Endothelial cell of umbilical vein (primary cell): ENCODE measurements around the gene SULF2. TPM values are rescaled to one million over a fixed set of nuclear protein-coding genes. Genes with fewer than 3 reads are reported as not detected.

Experiments used
- BruUV-seq: library from RNA; stranded (reverse); fragments of 400-500 nt; replicated peaks from 2 replicates; lab custom pipeline; 2021; lab: Mats Ljungman, UMichigan
- CTCF ChIA-PET: fragments of 300-600, 350-600 bp; sonication (Branson Sonifier 250); formaldehyde crosslinking; loops from one replicate; lab custom pipeline; 2021; ENCODE audit warnings: antibody characterized with exemption, inconsistent platforms; lab: Charles Lee
- POLR2A ChIA-PET: fragments of 300-600, 350-600 bp; sonication (Branson Sonifier 250); formaldehyde crosslinking; loops from one replicate; lab custom pipeline; 2021; ENCODE audit warnings: antibody characterized with exemption, inconsistent platforms; lab: Charles Lee
- DNase-seq: peaks from one replicate; pipeline ENCODE4 v3.0.0-alpha.2; 2011; ENCODE audit warnings: low read depth, low spot score
- FAIRE-seq: peaks from 2 replicates; lab custom pipeline; 2011; peaks lifted over from hg19 to GRCh38; lab: Jason Lieb, UNC
- H2AFZ ChIP-seq: 2 replicates; pipeline ENCODE4 v1.6.0; 2012; ENCODE audit warnings: low read depth, low read length, control low read depth, inconsistent platforms
- H3K27ac ChIP-seq: 2 replicates; pipeline ENCODE4 v1.5.1; 2011; ENCODE audit warnings: low read depth, mild to moderate bottlenecking, control low read depth, low read length, moderate library complexity; ENCODE audit not compliant: insufficient read depth
- H3K27me3 ChIP-seq, 2 experiments: 2 replicates each; pipeline versions ENCODE4 v1.6.0 to v1.6.1; 2011; ENCODE audit warnings: low read length in 2 of 2, mixed read lengths in 1 of 2; ENCODE audit not compliant: control insufficient read depth in 2 of 2, insufficient read depth in 2 of 2
- H3K36me3 ChIP-seq, 2 experiments: 2 replicates in 1 of 2; 3 replicates in 1 of 2; pipeline ENCODE4 v1.5.1; 2011; ENCODE audit warnings: low read length in 2 of 2, mild to moderate bottlenecking in 1 of 2, moderate library complexity in 1 of 2; ENCODE audit not compliant: control insufficient read depth in 2 of 2, insufficient read depth in 2 of 2; ENCODE audit errors: extremely low read depth in 1 of 2
- H3K4me1 ChIP-seq: 3 replicates; pipeline ENCODE4 v1.5.1; 2011; ENCODE audit warnings: mild to moderate bottlenecking, low read length; ENCODE audit not compliant: control insufficient read depth, insufficient read depth; ENCODE audit errors: extremely low read depth
- H3K4me2 ChIP-seq: 2 replicates; pipeline ENCODE4 v1.6.1; 2011; ENCODE audit warnings: low read length, control low read depth, mixed read lengths; ENCODE audit not compliant: insufficient read depth
- H3K4me3 ChIP-seq, 3 experiments: fragments of 200-600 bp in 1 of 3; sonication (generic), shearing (Covaris generic) in 1 of 3; replicated peaks in 1 of 3; 2 replicates each; pipeline ENCODE4 v1.5.1; 2011 to 2016; ENCODE audit warnings: control low read depth in 3 of 3, low read length in 3 of 3, mild to moderate bottlenecking in 2 of 3, inconsistent platforms in 1 of 3, low read depth in 1 of 3, moderate library complexity in 1 of 3; ENCODE audit not compliant: insufficient read depth in 1 of 3
- H3K79me2 ChIP-seq: 2 replicates; pipeline ENCODE4 v1.6.0; 2012; ENCODE audit warnings: low read length, inconsistent platforms; ENCODE audit not compliant: control insufficient read depth, insufficient read depth
- H3K9ac ChIP-seq: replicated peaks from 2 replicates; pipeline ENCODE3; 2011; ENCODE audit warnings: low read length, control low read depth; ENCODE audit not compliant: insufficient read depth; ENCODE audit errors: extremely low read depth
- H3K9me1 ChIP-seq: replicated peaks from 3 replicates; pipeline ENCODE4 v1.6.0; 2011; ENCODE audit warnings: mild to moderate bottlenecking, low read length; ENCODE audit not compliant: control insufficient read depth, insufficient read depth; ENCODE audit errors: extremely low read depth
- H3K9me3 ChIP-seq: replicated peaks from 2 replicates; pipeline ENCODE4 v1.5.1; 2012; ENCODE audit warnings: low read length, inconsistent platforms; ENCODE audit not compliant: control insufficient read depth, insufficient read depth
- H4K20me1 ChIP-seq: replicated peaks from 2 replicates; pipeline ENCODE3; 2011; ENCODE audit warnings: mild to moderate bottlenecking, low read length; ENCODE audit not compliant: control insufficient read depth, insufficient read depth; ENCODE audit errors: extremely low read depth
- EZH2 ChIP-seq: IDR thresholded peaks from 2 replicates; pipeline ENCODE4 v1.6.1; 2012; ENCODE audit warnings: borderline replicate concordance, low read depth, mild to moderate bottlenecking, moderate library complexity, low read length, inconsistent platforms; ENCODE audit not compliant: severe bottlenecking
- FOS ChIP-seq: IDR thresholded peaks from 2 replicates; pipeline ENCODE4 v1.6.1; 2011; ENCODE audit warnings: mild to moderate bottlenecking, low read length, moderate library complexity, borderline replicate concordance; ENCODE audit not compliant: insufficient read depth
- GATA2 ChIP-seq: IDR thresholded peaks from 2 replicates; pipeline ENCODE4 v1.7.0; 2011; ENCODE audit warnings: low read depth, mild to moderate bottlenecking, moderate library complexity, mixed read lengths, low read length; ENCODE audit not compliant: insufficient read length, insufficient read depth
- JUN ChIP-seq: IDR thresholded peaks from 2 replicates; pipeline ENCODE4 v1.6.1; 2011; ENCODE audit warnings: borderline replicate concordance, low read depth; ENCODE audit not compliant: insufficient read length, insufficient read depth
- MYC ChIP-seq: IDR thresholded peaks from one replicate; pipeline ENCODE4 v1.6.1; 2011; ENCODE audit warnings: mild to moderate bottlenecking, low read depth, low read length
- POLR2A ChIP-seq: IDR thresholded peaks from 2 replicates; pipeline ENCODE4 v1.6.1; 2012; ENCODE audit warnings: low read depth, mild to moderate bottlenecking, control low read depth, low read length
- POLR2AphosphoS5 ChIP-seq: IDR thresholded peaks from 2 replicates; pipeline ENCODE4 v1.6.1; 2012; ENCODE audit warnings: low read depth, mild to moderate bottlenecking, control low read depth, low read length, moderate library complexity; ENCODE audit not compliant: insufficient read depth
- dilution Hi-C: fragments of 300-500 bp; cut with MboI; formaldehyde crosslinking; loops from one replicate; pipeline ENCODE4 v1.15.0; 2019; ENCODE audit warnings: low sequenced_read_pairs; ENCODE audit not compliant: extremely low pct_ligation_motif_present
- intact Hi-C: fragments of 100-400 bp; cut with micrococcal nuclease; formaldehyde crosslinking; loops from one replicate; pipeline ENCODE4 v1.10.0; 2022
- polyA plus RNA-seq, 4 experiments: library from polyadenylated mRNA; depleted of rRNA in 3 of 4; stranded (reverse) in 3 of 4; unstranded in 1 of 4; fragments of >200 nt; gene quantifications; 2 replicates each; pipeline versions ENCODE4 v1.2.1 to v1.2.3, GENCODE V29; 2011 to 2012; ENCODE audit warnings: missing spikeins in 1 of 4
- total RNA-seq: library from RNA; stranded (reverse); gene quantifications from 2 replicates; pipeline ENCODE4 v1.2.3, GENCODE V29; 2021
- TF ChIP-seq, protein P1 (sequence below): IDR thresholded peaks from 2 replicates; pipeline ENCODE4 v1.6.1; 2011; ENCODE audit not compliant: insufficient read depth, insufficient read length
- TF ChIP-seq, protein P2 (sequence below), 2 donors: IDR thresholded peaks; 1 replicate in 1 of 2; 2 replicates in 1 of 2; pipeline ENCODE4 v1.5.1; 2011; ENCODE audit warnings: low read length in 2 of 2, mild to moderate bottlenecking in 2 of 2, moderate library complexity in 2 of 2, control low read depth in 1 of 2, inconsistent platforms in 1 of 2, low read depth in 1 of 2; ENCODE audit not compliant: insufficient read depth in 1 of 2; ENCODE audit errors: extremely low read depth in 1 of 2

SULF2 gene
- total and polyA plus RNA-seq, 2 donors (not counting 3 experiments of a cell fraction or from before 2014, with no cell fraction given) = 58.5 to 160 TPM

DNA sequence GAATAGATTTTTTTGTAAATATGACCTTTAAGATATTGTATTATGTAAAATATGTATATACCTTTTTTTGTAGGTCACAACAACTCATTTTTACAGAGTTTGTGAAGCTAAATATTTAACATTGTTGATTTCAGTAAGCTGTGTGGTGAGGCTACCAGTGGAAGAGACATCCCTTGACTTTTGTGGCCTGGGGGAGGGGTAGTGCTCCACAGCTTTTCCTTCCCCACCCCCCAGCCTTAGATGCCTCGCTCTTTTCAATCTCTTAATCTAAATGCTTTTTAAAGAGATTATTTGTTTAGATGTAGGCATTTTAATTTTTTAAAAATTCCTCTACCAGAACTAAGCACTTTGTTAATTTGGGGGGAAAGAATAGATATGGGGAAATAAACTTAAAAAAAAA, 130.9 kb downstream of the SULF2 start:
- Histone ChIP-seq H3K27me3 (no peaks in the 10 kb centered on the region), H3K4me1 (peaks cover 14% of the 10 kb centered on the region), H3K27ac (no peak overlapping the region), H3K9me3 (no peaks in the 10 kb centered on the region), H3K9ac (no peak overlapping the region), H2AFZ (no peak overlapping the region), H4K20me1 (no peaks in the 10 kb centered on the region), H3K4me3 (no peak overlapping the region), H3K4me2 (no peak overlapping the region), H3K79me2 (no peaks in the 10 kb centered on the region), H3K9me1 (no peaks in the 10 kb centered on the region), H3K36me3 (peaks cover 8 to 19% of the 10 kb centered on the region in 2 experiments)
- ChIA-PET CTCF (interaction anchor here (1.8 kb wide), 1 partner anchor 966 kb away, joined by 8 read pairs; no protein-coding TSS in a partner anchor), POLR2A (interaction anchor here (0.7 kb wide), 1 partner anchor 1140 kb away, joined by 3 read pairs; no protein-coding TSS in a partner anchor)
- intact Hi-C loops (no loop called here), dilution Hi-C loops (no loop called here)
- FAIRE-seq (no peak), DNase-seq (no peak)
- TF ChIP-seq MYC = no peak
- no peak for TF ChIP-seq JUN
- TF ChIP-seq, protein P1, sequence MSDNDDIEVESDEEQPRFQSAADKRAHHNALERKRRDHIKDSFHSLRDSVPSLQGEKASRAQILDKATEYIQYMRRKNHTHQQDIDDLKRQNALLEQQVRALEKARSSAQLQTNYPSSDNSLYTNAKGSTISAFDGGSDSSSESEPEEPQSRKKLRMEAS = no peak
- no peak for TF ChIP-seq POLR2A
- no peak for TF ChIP-seq GATA2
- no peak for TF ChIP-seq POLR2AphosphoS5
- BruUV-seq = no TSS peak

DNA sequence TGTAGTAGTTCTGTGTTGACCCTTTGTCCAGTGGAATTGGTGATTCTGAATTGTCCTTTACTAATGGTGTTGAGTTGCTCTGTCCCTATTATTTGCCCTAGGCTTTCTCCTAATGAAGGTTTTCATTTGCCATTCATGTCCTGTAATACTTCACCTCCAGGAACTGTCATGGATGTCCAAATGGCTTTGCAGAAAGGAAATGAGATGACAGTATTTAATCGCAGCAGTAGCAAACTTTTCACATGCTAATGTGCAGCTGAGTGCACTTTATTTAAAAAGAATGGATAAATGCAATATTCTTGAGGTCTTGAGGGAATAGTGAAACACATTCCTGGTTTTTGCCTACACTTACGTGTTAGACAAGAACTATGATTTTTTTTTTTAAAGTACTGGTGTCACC, 131.4 kb downstream of the SULF2 start:
- dilution Hi-C loops = no loop called here
- FAIRE-seq = no peak
- POLR2A ChIA-PET = interaction anchor here (0.7 kb wide), 1 partner anchor 1140 kb away, joined by 3 read pairs; no protein-coding TSS in a partner anchor

More for the DNA sequence above, 131.4 kb downstream of the SULF2 start:
- no peak overlapping the region for H3K4me2 ChIP-seq
- H3K27me3 ChIP-seq = no peaks in the 10 kb centered on the region
- DNase-seq = no peak
- no peaks in the 10 kb centered on the region for H4K20me1 ChIP-seq
- H3K9me3 ChIP-seq = no peaks in the 10 kb centered on the region
- intact Hi-C loops = no loop called here
- H3K36me3 ChIP-seq = peaks cover 6 to 19% of the 10 kb centered on the region in 2 experiments
- H3K79me2 ChIP-seq = no peaks in the 10 kb centered on the region
- TF ChIP-seq EZH2 (no peak), JUN (no peak), POLR2A (no peak), POLR2AphosphoS5 (no peak), FOS (no peak), MYC (no peak), GATA2 (no peak)
- TF ChIP-seq, protein P1 = no peak
- TF ChIP-seq, protein P2, sequence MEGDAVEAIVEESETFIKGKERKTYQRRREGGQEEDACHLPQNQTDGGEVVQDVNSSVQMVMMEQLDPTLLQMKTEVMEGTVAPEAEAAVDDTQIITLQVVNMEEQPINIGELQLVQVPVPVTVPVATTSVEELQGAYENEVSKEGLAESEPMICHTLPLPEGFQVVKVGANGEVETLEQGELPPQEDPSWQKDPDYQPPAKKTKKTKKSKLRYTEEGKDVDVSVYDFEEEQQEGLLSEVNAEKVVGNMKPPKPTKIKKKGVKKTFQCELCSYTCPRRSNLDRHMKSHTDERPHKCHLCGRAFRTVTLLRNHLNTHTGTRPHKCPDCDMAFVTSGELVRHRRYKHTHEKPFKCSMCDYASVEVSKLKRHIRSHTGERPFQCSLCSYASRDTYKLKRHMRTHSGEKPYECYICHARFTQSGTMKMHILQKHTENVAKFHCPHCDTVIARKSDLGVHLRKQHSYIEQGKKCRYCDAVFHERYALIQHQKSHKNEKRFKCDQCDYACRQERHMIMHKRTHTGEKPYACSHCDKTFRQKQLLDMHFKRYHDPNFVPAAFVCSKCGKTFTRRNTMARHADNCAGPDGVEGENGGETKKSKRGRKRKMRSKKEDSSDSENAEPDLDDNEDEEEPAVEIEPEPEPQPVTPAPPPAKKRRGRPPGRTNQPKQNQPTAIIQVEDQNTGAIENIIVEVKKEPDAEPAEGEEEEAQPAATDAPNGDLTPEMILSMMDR (IDR thresholded peaks at IDR 0.05; ENCODE audit: extremely low read depth in 1 of 2, insufficient read depth in 1 of 2, low read depth in 1 of 2, low read length in 2 of 2) = no peak
- H3K27ac ChIP-seq = no peak overlapping the region
- BruUV-seq = no TSS peak
- H3K9ac ChIP-seq = no peak overlapping the region
- H3K4me3 ChIP-seq = no peak overlapping the region
- no peaks in the 10 kb centered on the region for H3K9me1 ChIP-seq
- H3K4me1 ChIP-seq = peaks cover 17% of the 10 kb centered on the region
- CTCF ChIA-PET = interaction anchor here (1.8 kb wide), 1 partner anchor 967 kb away, joined by 8 read pairs; no protein-coding TSS in a partner anchor
- no peak overlapping the region for H2AFZ ChIP-seq
